IMR-90 (cell line): Measurements from ENCODE around the gene CDYL2. TPM values are rescaled to one million over a fixed set of nuclear protein-coding genes. Genes with fewer than 3 reads are reported as not detected.

ENCODE experiments used
- ATAC-seq: fragments of 200-7000 bp; cut with Tn5 transposase; 2 replicates; pipeline ENCODE4 v1.9.1; 2020; ENCODE audit warnings: low read depth, mild to moderate bottlenecking, moderate library complexity
- BruUV-seq: library from RNA; stranded (reverse); fragments of 400-500 nt; replicated peaks from 2 replicates; lab custom pipeline; 2021; lab: Mats Ljungman, UMichigan
- CTCF ChIA-PET: fragments of 300-600 bp; formaldehyde crosslinking; extraction: SDS; loops from one replicate; lab custom pipeline; 2021; ENCODE audit warnings: antibody characterized with exemption; lab: Yijun Ruan, JAX
- POLR2A ChIA-PET: fragments of 300-600 bp; sonication (Branson Sonifier 250); formaldehyde crosslinking; loops from one replicate; lab custom pipeline; 2022; ENCODE audit warnings: antibody characterized with exemption; ENCODE audit not compliant: unreplicated experiment; lab: Charles Lee
- DNase-seq: peaks from one replicate; pipeline ENCODE4 v3.0.0; 2013
- H2AFZ ChIP-seq: replicated peaks from 2 replicates; pipeline ENCODE3; 2013; ENCODE audit warnings: low read length, mild to moderate bottlenecking; ENCODE audit not compliant: poor library complexity
- H2AK5ac ChIP-seq: 2 replicates; pipeline ENCODE4 v1.6.1; 2013; ENCODE audit warnings: low read depth, low read length, inconsistent platforms
- H2AK9ac ChIP-seq: replicated peaks from 2 replicates; pipeline ENCODE3; 2013; ENCODE audit warnings: mild to moderate bottlenecking, low read depth, low read length, moderate library complexity; ENCODE audit not compliant: poor library complexity
- H2BK120ac ChIP-seq: 2 replicates; pipeline ENCODE4 v1.6.1; 2013; ENCODE audit warnings: low read depth, low read length, inconsistent platforms
- H2BK15ac ChIP-seq: 3 replicates; pipeline ENCODE4 v1.6.1; 2013; ENCODE audit warnings: low read depth, low read length, inconsistent platforms
- H2BK20ac ChIP-seq: 2 replicates; pipeline ENCODE4 v1.6.1; 2013; ENCODE audit warnings: low read depth, mild to moderate bottlenecking, inconsistent platforms, low read length, moderate library complexity
- H2BK5ac ChIP-seq: 2 replicates; pipeline ENCODE4 v1.6.1; 2013; ENCODE audit warnings: mild to moderate bottlenecking, low read depth, low read length, inconsistent platforms; ENCODE audit not compliant: poor library complexity, severe bottlenecking
- H3K14ac ChIP-seq: replicated peaks from 2 replicates; pipeline ENCODE4 v1.6.1; 2013; ENCODE audit warnings: low read depth, low read length, inconsistent platforms
- H3K18ac ChIP-seq: 2 replicates; pipeline ENCODE4 v1.6.1; 2013; ENCODE audit warnings: low read depth, low read length, control low read depth
- H3K23ac ChIP-seq: 2 replicates; pipeline ENCODE4 v1.6.1; 2013; ENCODE audit warnings: low read depth, low read length, inconsistent platforms
- H3K27ac ChIP-seq: 2 replicates; pipeline ENCODE4 v1.5.1; 2013; ENCODE audit warnings: mild to moderate bottlenecking, control low read depth, low read length; ENCODE audit not compliant: insufficient read depth
- H3K27me3 ChIP-seq: 2 replicates; pipeline ENCODE4 v1.6.1; 2013; ENCODE audit warnings: low read length; ENCODE audit not compliant: control insufficient read depth, insufficient read depth
- H3K36me3 ChIP-seq: 2 replicates; pipeline ENCODE4 v1.6.1; 2013; ENCODE audit warnings: low read length, mixed read lengths; ENCODE audit not compliant: control insufficient read depth, insufficient read depth
- H3K4ac ChIP-seq: 2 replicates; pipeline ENCODE4 v1.6.1; 2013; ENCODE audit warnings: low read depth, low read length, inconsistent platforms
- H3K4me1 ChIP-seq: 2 replicates; pipeline ENCODE4 v1.6.1; 2013; ENCODE audit warnings: low read length, mixed read lengths; ENCODE audit not compliant: control insufficient read depth, insufficient read depth
- H3K4me2 ChIP-seq: 2 replicates; pipeline ENCODE4 v1.6.1; 2013; ENCODE audit warnings: low read depth, mild to moderate bottlenecking, control low read depth, low read length, moderate library complexity
- H3K4me3 ChIP-seq: 2 replicates; pipeline ENCODE4 v1.5.1; 2013; ENCODE audit warnings: low read depth, mild to moderate bottlenecking, control low read depth, low read length, moderate library complexity; ENCODE audit not compliant: insufficient read depth
- H3K56ac ChIP-seq: 2 replicates; pipeline ENCODE4 v1.6.1; 2013; ENCODE audit warnings: low read length, inconsistent platforms; ENCODE audit not compliant: insufficient read depth; ENCODE audit errors: extremely low read depth
- H3K79me1 ChIP-seq, 2 experiments: 2 replicates each; pipeline ENCODE4 v1.6.1; 2013; ENCODE audit warnings: low read length in 2 of 2, inconsistent platforms in 1 of 2, low read depth in 1 of 2
- H3K9ac ChIP-seq: 2 replicates; pipeline ENCODE4 v1.6.1; 2013; ENCODE audit warnings: low read depth, low read length, control low read depth
- H3K9me1 ChIP-seq: 2 replicates; pipeline ENCODE4 v1.6.1; 2013; ENCODE audit warnings: low read length, inconsistent platforms; ENCODE audit not compliant: insufficient read depth
- H3K9me3 ChIP-seq: 2 replicates; pipeline ENCODE4 v1.6.1; 2013; ENCODE audit warnings: low read length; ENCODE audit not compliant: control insufficient read depth, insufficient read depth
- H4K20me1 ChIP-seq: 2 replicates; pipeline ENCODE4 v1.6.1; 2013; ENCODE audit warnings: low read length, inconsistent platforms; ENCODE audit not compliant: insufficient read depth
- H4K5ac ChIP-seq: 2 replicates; pipeline ENCODE4 v1.6.1; 2013; ENCODE audit warnings: mild to moderate bottlenecking, low read depth, low read length, control low read depth
- H4K8ac ChIP-seq, 2 experiments: 2 replicates each; pipeline ENCODE4 v1.6.1; 2013; ENCODE audit warnings: low read depth in 2 of 2, low read length in 2 of 2, control low read depth in 1 of 2, inconsistent platforms in 1 of 2
- H4K91ac ChIP-seq: 2 replicates; pipeline ENCODE4 v1.6.1; 2013; ENCODE audit warnings: low read depth, low read length, inconsistent platforms; ENCODE audit not compliant: insufficient read depth
- BHLHE40 ChIP-seq: fragments of 150-350 bp; IDR thresholded peaks from 2 replicates; pipeline ENCODE4 v1.6.1; 2016; ENCODE audit warnings: mild to moderate bottlenecking, low read depth, low read length
- CHD1 ChIP-seq: IDR thresholded peaks from 2 replicates; pipeline ENCODE4 v1.6.1; 2012; ENCODE audit warnings: low read depth, low read length, improper control_type of control experiment
- MAZ ChIP-seq: IDR thresholded peaks from 2 replicates; pipeline ENCODE4 v1.6.1; 2012; ENCODE audit warnings: low read depth, mild to moderate bottlenecking, low read length, improper control_type of control experiment, moderate library complexity, borderline replicate concordance
- RAD21 ChIP-seq: IDR thresholded peaks from 2 replicates; pipeline ENCODE4 v1.6.1; 2012; ENCODE audit warnings: low read length, improper control_type of control experiment
- WGBS, 2 experiments: methylation state at CpG; one replicate each; pipeline versions ENCODE4 v1.1.5 to v1.1.7; 2013; ENCODE audit warnings: missing lambda C conversion rate in 2 of 2; ENCODE audit not compliant: insufficient read length in 1 of 2; ENCODE audit errors: extremely low coverage in 2 of 2; 5-methylcytosine and 5-hydroxymethylcytosine counted together
- dilution Hi-C: fragments of 300-500 bp; cut with HindIII; formaldehyde crosslinking; loops from one replicate; pipeline ENCODE4 v1.14.3; 2018; ENCODE audit warnings: low sequenced_read_pairs; ENCODE audit not compliant: unreplicated experiment
- in situ Hi-C: fragments of 300-500 bp; cut with MboI; formaldehyde crosslinking; loops from 3 replicates; pipeline ENCODE4 v1.14.3; 2019; ENCODE audit warnings: low sequenced_read_pairs, inconsistent platforms, mixed read lengths
- intact Hi-C: fragments of 100-400 bp; cut with micrococcal nuclease; formaldehyde crosslinking; loops from 2 replicates; pipeline ENCODE4 v1.10.0; 2022
- polyA plus RNA-seq, 3 experiments: library from polyadenylated mRNA; depleted of rRNA; stranded (reverse); fragments of >200 nt; gene quantifications; 2 replicates each; pipeline ENCODE4 v1.2.3, GENCODE V29; 2012; ENCODE audit warnings: low replicate concordance in 1 of 3
- total RNA-seq: library from RNA; depleted of rRNA; stranded (reverse); fragments of >200 nt; gene quantifications from 2 replicates; pipeline ENCODE4 v1.2.3, GENCODE V29; 2012
- TF ChIP-seq, protein P1 (sequence below): fragments of 150-350 bp; IDR thresholded peaks from 2 replicates; pipeline ENCODE4 v1.6.1; 2017; ENCODE audit warnings: mild to moderate bottlenecking, antibody characterized with exemption, low read length, low read depth

Gene CDYL2
- total and polyA plus RNA-seq, 2 of the 4 experiments (the other 2 are of a cell fraction) = 1.2 to 3.9 TPM

DNA sequence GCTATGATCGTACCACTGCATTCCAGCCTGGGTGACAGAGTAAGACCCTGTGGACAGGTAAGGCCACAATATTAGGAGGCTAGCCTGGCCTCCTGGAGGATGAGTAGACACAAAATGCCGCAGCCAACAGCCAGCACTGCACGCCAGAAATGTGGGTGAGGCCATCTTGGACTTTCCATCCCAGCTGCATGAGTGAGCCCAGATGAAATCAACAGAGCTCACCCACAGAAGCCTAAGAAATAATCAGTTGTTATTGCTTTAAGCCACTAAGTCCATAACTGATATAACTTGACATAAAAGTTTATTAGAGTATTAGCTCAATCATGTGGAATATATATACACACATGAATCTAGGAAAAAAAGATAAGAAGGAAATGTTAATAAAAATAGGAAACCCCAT, 101.7 kb downstream of the CDYL2 start:
- Histone ChIP-seq H3K14ac (no peak overlapping the region), H3K27ac (no peak overlapping the region), H4K20me1 (no peaks in the 10 kb centered on the region), H3K9ac (no peak overlapping the region), H3K18ac (no peak overlapping the region), H2BK120ac (no peak overlapping the region), H3K27me3 (no peaks in the 10 kb centered on the region), H2AK5ac (no peak overlapping the region), H3K4me2 (no peak overlapping the region), H4K8ac (no peak overlapping the region), H2BK15ac (no peak overlapping the region), H2AFZ (no peak overlapping the region), H3K36me3 (no peaks in the 10 kb centered on the region), H3K9me1 (no peaks in the 10 kb centered on the region; the same call in 1 of the 2 replicates), H3K4me3 (no peak overlapping the region), H2BK5ac (no peak overlapping the region), H4K5ac (no peak overlapping the region), H3K79me1 (no peaks in the 10 kb centered on the region; a peak in 1 of 4 replicates), H3K9me3 (no peaks in the 10 kb centered on the region; the same call in 1 of the 2 replicates), H3K4me1 (no peaks in the 10 kb centered on the region), H3K56ac (no peak overlapping the region), H3K23ac (no peak overlapping the region), H4K91ac (no peak overlapping the region), H3K4ac (no peak overlapping the region), H2AK9ac (no peak overlapping the region), H2BK20ac (no peak overlapping the region)
- DNase-seq (no peak), ATAC-seq (no peak)
- ChIA-PET POLR2A (no interaction called here), CTCF (no interaction called here)
- intact Hi-C loops (no loop called here), in situ Hi-C loops (no loop called here), dilution Hi-C loops (no loop called here)
- WGBS, 2 experiments = no CpG with 5 or more reads among the region's 3 CpGs
- TF ChIP-seq, protein P1, sequence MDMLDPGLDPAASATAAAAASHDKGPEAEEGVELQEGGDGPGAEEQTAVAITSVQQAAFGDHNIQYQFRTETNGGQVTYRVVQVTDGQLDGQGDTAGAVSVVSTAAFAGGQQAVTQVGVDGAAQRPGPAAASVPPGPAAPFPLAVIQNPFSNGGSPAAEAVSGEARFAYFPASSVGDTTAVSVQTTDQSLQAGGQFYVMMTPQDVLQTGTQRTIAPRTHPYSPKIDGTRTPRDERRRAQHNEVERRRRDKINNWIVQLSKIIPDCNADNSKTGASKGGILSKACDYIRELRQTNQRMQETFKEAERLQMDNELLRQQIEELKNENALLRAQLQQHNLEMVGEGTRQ = no peak
- no peak for TF ChIP-seq MAZ
- TF ChIP-seq CHD1 = no peak
- TF ChIP-seq RAD21 = no peak
- TF ChIP-seq BHLHE40 = no peak
- no TSS peak for BruUV-seq
